ENCODE results near the gene CYP2D6. TPM values are rescaled to one million over a fixed set of nuclear protein-coding genes. Genes with fewer than 3 reads are reported as not detected.
"Not testable (repeated sequence)": the region's sequence is repeated elsewhere in the genome, so short reads cannot be mapped to it uniquely, and the experiment has no call there.

The CYP2D6 gene
- total RNA-seq, 1 experiment from 2014 or later = 2.7 TPM

DNA sequence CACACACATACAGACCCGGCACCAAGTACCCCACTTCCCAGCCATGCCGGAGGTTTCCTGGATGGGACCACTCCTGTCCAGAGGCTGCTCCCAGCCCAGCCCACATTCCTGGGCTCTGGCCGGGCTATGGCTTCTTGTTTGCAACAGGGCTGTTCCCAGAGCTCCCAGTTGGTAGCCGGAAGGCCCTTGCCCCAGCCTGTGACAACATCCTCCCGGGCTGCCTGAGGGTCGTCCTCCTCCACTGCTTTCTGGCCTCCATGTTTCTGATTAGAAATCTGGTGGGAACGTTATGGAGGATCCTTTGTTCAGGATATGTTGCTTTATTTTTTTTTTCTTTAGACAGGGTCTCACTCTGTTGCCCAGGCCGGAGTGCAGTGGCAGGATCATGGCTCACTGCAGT, 952 bp upstream of the CYP2D6 start:
- in situ Hi-C loops (cut with HindIII; ENCODE audit: low pct_unique_long_range_greater_than_20kb, low sequenced_read_pairs) = no loop called here
- BruUV-seq (replicated peaks) = no TSS peak
- ChIA-PET CTCF (no interaction called here), POLR2A (no interaction called here)
- no peak for DNase-seq (ENCODE audit: low read depth, low spot score)
- no peak overlapping the region for H3K4me3 ChIP-seq (ENCODE audit: low read depth in 2 of 2, low read length in 2 of 2)
- H3K27me3 ChIP-seq (ENCODE audit: control insufficient read depth, insufficient read depth, low read length) = no peaks in the 10 kb centered on the region
- intact Hi-C loops (cut with micrococcal nuclease; ENCODE audit: unreplicated experiment) = no loop called here
- no peaks in the 10 kb centered on the region for H3K4me1 ChIP-seq (ENCODE audit: control insufficient read depth, insufficient read depth, low read length)
- no peaks in the 10 kb centered on the region for H3K36me3 ChIP-seq (ENCODE audit: control insufficient read depth, insufficient read depth, low read length)
- TF ChIP-seq CTCF (IDR thresholded peaks at IDR 0.05) = no peak
- TF ChIP-seq POLR2AphosphoS5 (IDR thresholded peaks at IDR 0.05; ENCODE audit: low read depth, low read length) = no peak
- no peak for TF ChIP-seq REST (IDR thresholded peaks at IDR 0.05; ENCODE audit: insufficient read depth in 1 of 2, low read depth in 2 of 2, low read length in 1 of 2)
- no peak for TF ChIP-seq TCF7L2 (IDR thresholded peaks at IDR 0.05; ENCODE audit: low read depth, low read length)
- no peak overlapping the region for H3K27ac ChIP-seq (ENCODE audit: low read length)
- no peaks in the 10 kb centered on the region for H3K9me3 ChIP-seq (ENCODE audit: control insufficient read depth, insufficient read depth, low read depth, low read length)
- no peak for ATAC-seq

GRCh38 chr22:42130182-42130581, 428 bp downstream of the CYP2D6 start:
- H3K36me3 ChIP-seq (ENCODE audit: control insufficient read depth, insufficient read depth, low read length); BruUV-seq (replicated peaks); ATAC-seq; DNase-seq (ENCODE audit: low read depth, low spot score); H3K4me1 ChIP-seq (ENCODE audit: control insufficient read depth, insufficient read depth, low read length); H3K27ac ChIP-seq (ENCODE audit: low read length); intact Hi-C loops (cut with micrococcal nuclease; ENCODE audit: unreplicated experiment); H3K4me3 ChIP-seq (ENCODE audit: low read depth in 2 of 2, low read length in 2 of 2); H3K27me3 ChIP-seq (ENCODE audit: control insufficient read depth, insufficient read depth, low read length); CTCF ChIA-PET; in situ Hi-C loops (cut with HindIII; ENCODE audit: low pct_unique_long_range_greater_than_20kb, low sequenced_read_pairs); H3K9me3 ChIP-seq (ENCODE audit: control insufficient read depth, insufficient read depth, low read depth, low read length); POLR2A ChIA-PET: not testable (repeated sequence)

- POLR2A ChIA-PET; DNase-seq (ENCODE audit: low read depth, low spot score); ATAC-seq; intact Hi-C loops (cut with micrococcal nuclease; ENCODE audit: unreplicated experiment); H3K27me3 ChIP-seq (ENCODE audit: control insufficient read depth, insufficient read depth, low read length); H3K27ac ChIP-seq (ENCODE audit: low read length); H3K4me1 ChIP-seq (ENCODE audit: control insufficient read depth, insufficient read depth, low read length); H3K36me3 ChIP-seq (ENCODE audit: control insufficient read depth, insufficient read depth, low read length); H3K9me3 ChIP-seq (ENCODE audit: control insufficient read depth, insufficient read depth, low read depth, low read length); H3K4me3 ChIP-seq (ENCODE audit: low read depth in 2 of 2, low read length in 2 of 2); in situ Hi-C loops (cut with HindIII; ENCODE audit: low pct_unique_long_range_greater_than_20kb, low sequenced_read_pairs); BruUV-seq (replicated peaks); CTCF ChIA-PET: not testable (repeated sequence)
Measured at GRCh38 chr22:42128776-42129694, 1.6 kb downstream of the CYP2D6 start.

DNA sequence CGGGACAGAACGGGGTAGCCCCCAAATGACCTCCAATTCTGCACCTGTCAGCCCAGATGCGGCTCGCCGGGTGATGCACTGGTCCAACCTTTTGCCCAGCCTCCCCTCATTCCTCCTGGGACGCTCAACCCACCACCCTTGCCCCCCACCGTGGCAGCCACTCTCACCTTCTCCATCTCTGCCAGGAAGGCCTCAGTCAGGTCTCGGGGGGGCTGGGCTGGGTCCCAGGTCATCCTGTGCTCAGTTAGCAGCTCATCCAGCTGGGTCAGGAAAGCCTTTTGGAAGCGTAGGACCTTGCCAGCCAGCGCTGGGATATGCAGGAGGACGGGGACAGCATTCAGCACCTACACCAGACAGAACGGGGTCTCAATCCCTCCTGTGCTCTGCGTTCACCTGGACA, 2.6 kb downstream of the CYP2D6 start:
- H3K27ac ChIP-seq (ENCODE audit: low read length); DNase-seq (ENCODE audit: low read depth, low spot score); CTCF ChIA-PET; ATAC-seq; BruUV-seq (replicated peaks); H3K27me3 ChIP-seq (ENCODE audit: control insufficient read depth, insufficient read depth, low read length); POLR2A ChIA-PET; H3K9me3 ChIP-seq (ENCODE audit: control insufficient read depth, insufficient read depth, low read depth, low read length); intact Hi-C loops (cut with micrococcal nuclease; ENCODE audit: unreplicated experiment); in situ Hi-C loops (cut with HindIII; ENCODE audit: low pct_unique_long_range_greater_than_20kb, low sequenced_read_pairs); H3K4me3 ChIP-seq (ENCODE audit: low read depth in 2 of 2, low read length in 2 of 2); H3K36me3 ChIP-seq (ENCODE audit: control insufficient read depth, insufficient read depth, low read length); H3K4me1 ChIP-seq (ENCODE audit: control insufficient read depth, insufficient read depth, low read length): not testable (repeated sequence)
